HG03354 (cell line): ENCODE measurements around the gene RAB34.
A peak's percentile ranks its signal among the peaks of the same experiment; 100 is the strongest.

ENCODE experiments used
- ATAC-seq: cut with Tn5 transposase; IDR thresholded peaks from one replicate; pipeline ENCODE4 v1.9.1; 2021; ENCODE audit warnings: mild to moderate bottlenecking; ENCODE audit not compliant: unreplicated experiment, poor library complexity, severe bottlenecking

The RAB34 gene

GRCh38 chr17:28715217-28715616, 2.5 kb downstream of the RAB34 start:
- ATAC-seq, result no peak

DNA sequence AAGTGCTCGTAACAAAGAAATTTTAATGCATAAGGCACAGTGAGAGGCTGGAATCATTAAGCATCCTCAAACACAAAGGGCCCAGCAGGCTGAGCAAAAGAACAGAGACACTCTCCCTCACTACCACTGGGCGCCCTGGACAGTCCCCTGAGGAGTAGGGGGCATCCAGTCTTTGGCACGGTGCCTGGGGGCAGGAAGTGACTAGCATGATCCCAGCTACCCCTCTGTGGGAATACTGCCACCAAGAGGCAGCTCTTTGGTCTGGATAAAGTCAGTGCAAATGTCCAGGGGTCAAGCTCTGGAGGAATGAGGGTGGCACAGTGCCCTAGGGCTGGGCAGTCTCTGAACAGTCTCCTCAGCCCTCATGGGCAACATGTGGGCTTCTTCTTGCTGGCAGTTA, 3.4 kb downstream of the RAB34 start:
- no peak for ATAC-seq

GRCh38 chr17:28712705-28713415, 4.8 kb downstream of the RAB34 start:
- no peak for ATAC-seq

GRCh38 chr17:28712032-28712704, 5.5 kb downstream of the RAB34 start:
- no peak for ATAC-seq

DNA sequence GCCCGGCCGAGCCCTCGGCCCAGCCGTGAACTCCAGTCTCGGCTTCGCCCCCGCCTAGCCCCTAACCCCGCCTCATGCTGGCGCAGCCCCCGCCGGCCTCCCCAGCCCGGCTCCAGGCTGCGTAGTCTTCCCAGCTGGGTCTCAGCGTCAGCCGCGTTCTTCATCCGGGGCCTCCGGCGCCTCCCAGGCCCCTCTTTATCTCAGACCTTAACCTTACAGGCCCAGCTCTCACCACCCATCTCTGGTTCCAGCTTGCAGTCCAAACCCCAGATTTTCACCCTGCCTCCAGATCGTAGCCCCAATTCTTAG, 6.0 kb downstream of the RAB34 start, which contains the start of gene PROCA1:
TSS of gene PROCA1 (minus strand) at position 166 of the 309 bp plus-strand sequence. CDS start 228 bp downstream, outside the sequence.
- peak; percentile 29 for ATAC-seq

DNA sequence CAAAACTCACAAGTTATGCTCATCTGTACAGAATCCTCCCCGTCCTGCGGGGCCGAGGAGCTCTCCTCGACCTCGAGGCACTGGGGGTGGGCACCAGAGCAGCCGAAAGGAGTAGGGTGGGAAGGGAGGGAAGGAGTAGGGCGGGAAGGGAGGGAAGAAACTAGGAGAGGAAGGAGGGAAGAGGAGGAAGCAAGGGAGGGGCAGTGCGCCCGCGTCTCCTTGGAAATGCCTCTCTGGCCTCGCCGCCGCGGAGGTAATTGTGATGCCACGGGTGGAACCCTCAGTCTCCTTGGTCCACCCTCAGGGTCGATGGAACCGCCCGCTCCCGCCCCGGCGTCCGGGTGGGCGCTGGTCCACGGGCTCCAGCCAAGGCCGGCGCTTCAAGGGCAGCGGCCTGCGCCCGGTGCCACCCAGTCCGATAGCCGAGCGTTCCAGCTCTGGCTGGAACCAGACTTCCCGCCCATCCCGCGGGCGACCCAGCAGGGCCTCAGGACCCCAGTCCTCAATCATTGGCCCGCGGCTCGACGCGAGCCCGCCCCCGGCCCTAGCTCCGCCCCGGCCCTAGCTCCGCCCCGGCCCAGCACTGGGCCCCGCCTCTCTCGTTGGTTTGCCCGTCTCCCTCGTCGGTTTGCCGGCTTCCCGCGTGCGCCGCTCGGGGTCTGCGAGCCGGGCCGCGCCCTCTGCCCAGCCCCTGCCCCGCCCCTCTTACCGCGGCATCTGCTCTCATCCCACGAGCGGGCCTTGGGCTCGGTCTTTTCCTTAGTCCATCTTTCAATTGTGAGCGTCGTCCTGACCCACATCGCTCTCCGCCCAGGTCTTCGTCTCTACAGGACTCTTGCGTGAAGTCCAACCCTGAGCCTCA, 6.6 kb downstream of the RAB34 start:
- peak; percentile 84 for ATAC-seq

DNA sequence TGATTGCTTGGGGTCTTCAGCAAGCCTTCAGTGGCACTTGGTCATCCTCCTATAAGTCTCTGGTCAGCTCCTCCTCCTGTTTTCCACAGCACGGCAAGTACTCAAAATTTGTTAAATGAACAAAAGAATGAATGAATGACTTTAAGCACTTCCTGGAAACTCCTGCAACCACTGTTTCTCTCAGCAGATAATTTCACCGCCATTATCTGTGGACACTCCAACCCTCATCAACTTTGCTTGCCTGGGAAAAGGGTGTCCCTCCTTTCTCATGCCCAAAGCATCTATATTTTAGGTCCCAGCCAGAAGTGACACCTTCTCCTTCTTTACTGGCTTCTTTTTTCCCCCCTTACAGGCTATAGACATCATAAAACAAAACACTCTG, 10.3 kb downstream of the RAB34 start:
- no peak for ATAC-seq

GRCh38 chr17:28706471-28707338, 11.0 kb downstream of the RAB34 start:
- no peak for ATAC-seq

DNA sequence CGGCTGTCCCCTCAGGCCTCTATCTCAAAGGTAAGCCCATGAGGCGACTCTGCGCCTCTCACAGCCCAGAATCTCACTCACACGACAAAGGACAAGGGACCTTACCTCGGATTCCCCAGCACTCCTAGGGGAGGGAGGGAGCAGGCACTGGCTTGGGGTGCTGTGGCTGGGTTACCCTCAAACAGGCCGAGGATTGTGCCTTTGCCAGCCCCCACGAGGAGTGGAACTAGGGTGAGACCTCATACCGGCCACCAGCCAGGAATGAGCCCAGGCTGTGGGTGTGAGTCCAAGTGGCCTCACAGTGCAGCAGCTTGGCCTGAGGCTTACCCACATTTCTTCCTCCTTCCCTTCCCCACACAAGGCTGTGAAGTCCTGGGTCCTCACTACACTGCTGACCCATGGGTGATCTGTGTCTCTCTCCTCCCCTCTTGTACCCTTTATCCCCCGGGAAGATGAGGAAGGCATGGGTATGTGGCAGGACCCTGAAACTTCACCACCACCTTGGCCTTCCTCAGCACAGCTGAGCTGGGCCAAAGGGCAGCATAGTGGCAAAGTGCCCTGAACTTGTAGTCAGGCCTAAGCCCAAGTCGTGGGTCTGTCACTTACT, 11.8 kb downstream of the RAB34 start:
- ATAC-seq, result no peak

GRCh38 chr17:28705074-28705659, 12.5 kb downstream of the RAB34 start:
- no peak for ATAC-seq

- ATAC-seq, result no peak
Observed at GRCh38 chr17:28704219-28704858, 13.3 kb downstream of the RAB34 start.

- no peak for ATAC-seq
Observed at GRCh38 chr17:28703552-28704218, 14.0 kb downstream of the RAB34 start.

DNA sequence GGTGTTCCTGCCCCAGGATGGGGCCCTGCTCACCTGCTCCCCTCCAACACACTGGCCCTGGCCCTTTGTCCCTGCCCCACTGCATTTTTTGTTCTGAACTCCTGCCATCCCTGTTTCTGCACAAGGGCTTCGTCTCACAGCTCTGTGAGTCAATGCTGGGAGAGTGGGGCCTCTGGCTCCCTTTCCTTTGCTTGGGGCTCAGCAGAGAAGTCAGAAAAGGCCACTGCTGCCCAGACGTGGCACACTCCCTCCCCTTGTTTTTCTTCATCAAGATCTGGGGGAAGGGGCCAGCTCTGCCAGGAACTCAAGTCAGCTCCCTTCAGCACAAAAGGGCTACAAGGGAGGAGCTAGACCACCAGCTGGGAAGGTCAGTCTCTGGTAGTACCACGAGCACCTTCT, 14.9 kb downstream of the RAB34 start:
- no peak for ATAC-seq

GRCh38 chr17:28702026-28702751, 15.5 kb downstream of the RAB34 start:
- no peak for ATAC-seq

DNA sequence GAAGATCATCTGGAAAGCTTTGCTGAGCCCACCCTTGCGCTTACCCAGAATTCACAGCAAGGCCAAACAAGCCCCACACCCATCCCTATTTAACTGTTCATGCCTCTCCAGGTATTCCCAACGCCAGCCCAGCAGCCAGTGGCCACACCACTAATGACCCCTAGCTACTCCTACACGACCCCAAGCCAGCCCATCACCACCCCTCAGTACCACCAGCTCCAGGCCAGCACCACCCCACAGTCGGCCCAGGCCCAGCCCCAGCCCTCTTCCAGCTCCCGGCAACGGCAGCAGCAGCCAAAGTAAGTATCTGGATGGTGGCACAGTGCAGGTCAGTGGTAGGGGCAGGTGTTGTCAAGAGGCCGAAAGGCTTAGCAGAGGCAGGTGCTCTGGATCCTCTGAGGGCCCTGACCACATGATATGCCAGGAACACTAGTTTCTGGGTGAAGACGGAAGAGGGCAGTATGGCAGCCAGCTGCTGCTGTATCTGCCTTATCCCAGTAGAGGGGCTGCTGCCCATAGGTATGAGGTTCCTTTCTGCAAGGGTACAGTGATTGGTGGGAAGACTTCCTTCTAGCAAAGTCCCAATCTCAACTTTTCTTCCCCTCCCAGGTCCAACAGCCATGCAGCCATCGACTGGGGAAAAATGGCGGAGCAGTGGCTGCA, 16.7 kb downstream of the RAB34 start:
- no peak for ATAC-seq

GRCh38 chr17:28700278-28700677, 17.4 kb downstream of the RAB34 start:
- ATAC-seq, result no peak
